GM12875 (cell line): Measurements from ENCODE around the gene TFPI.

Experiments
- H3K4me3 ChIP-seq: one replicate; pipeline ENCODE4 v1.5.1; 2011; ENCODE audit warnings: low read depth, low read length, control low read depth
- TF ChIP-seq, protein P1 (sequence below): IDR thresholded peaks from 2 replicates; pipeline ENCODE4 v1.5.1; 2011; ENCODE audit warnings: low read depth, mild to moderate bottlenecking, control low read depth, inconsistent platforms, low read length, moderate library complexity, borderline replicate concordance; ENCODE audit not compliant: insufficient read depth

The TFPI gene

GRCh38 chr2:187497858-187498463 is 56.3 kb downstream of the TFPI start:
- TF ChIP-seq, protein P1, sequence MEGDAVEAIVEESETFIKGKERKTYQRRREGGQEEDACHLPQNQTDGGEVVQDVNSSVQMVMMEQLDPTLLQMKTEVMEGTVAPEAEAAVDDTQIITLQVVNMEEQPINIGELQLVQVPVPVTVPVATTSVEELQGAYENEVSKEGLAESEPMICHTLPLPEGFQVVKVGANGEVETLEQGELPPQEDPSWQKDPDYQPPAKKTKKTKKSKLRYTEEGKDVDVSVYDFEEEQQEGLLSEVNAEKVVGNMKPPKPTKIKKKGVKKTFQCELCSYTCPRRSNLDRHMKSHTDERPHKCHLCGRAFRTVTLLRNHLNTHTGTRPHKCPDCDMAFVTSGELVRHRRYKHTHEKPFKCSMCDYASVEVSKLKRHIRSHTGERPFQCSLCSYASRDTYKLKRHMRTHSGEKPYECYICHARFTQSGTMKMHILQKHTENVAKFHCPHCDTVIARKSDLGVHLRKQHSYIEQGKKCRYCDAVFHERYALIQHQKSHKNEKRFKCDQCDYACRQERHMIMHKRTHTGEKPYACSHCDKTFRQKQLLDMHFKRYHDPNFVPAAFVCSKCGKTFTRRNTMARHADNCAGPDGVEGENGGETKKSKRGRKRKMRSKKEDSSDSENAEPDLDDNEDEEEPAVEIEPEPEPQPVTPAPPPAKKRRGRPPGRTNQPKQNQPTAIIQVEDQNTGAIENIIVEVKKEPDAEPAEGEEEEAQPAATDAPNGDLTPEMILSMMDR: no peak; the same call in 1 of the 2 replicates
- H3K4me3 ChIP-seq: no peak overlapping the region

DNA sequence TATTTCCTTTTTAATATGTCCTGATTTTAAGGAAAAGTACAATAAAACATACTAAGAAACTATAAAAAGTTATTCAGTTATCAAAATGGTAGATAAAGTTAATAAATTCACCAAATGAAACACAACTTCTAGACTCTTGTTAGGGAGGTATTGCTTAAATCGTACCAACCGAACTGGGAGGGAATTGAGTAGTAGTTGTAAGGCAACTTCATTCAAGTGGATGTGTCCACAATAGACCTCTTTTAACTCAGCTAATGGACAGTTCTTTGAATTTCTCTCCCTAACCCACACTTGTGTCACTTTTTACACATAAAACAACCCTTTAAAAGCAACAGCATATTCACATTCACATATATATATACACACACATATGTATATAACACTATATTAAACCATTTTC is 57.1 kb downstream of the TFPI start:
- TF ChIP-seq, protein P1: no peak
- H3K4me3 ChIP-seq: no peak overlapping the region

DNA sequence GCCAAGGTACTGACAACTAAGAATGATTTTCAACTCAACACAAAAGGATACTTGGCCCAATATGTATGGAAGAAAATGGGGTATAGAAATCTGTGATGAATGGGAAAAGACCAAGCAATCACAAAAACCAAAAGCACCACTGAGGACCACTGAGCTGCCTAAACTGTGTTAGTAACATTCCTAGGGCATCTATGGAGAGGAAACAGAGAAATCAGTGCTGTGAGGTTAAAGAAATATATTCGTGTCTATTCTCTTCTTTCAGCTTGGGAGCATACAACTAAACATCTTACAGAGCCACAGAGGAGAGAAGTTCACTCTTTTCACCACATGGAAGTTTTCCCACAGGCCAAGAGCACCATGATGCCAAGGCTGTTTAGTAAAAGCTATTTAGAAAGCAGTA is 58.9 kb downstream of the TFPI start:
- TF ChIP-seq, protein P1: no peak
- no peak overlapping the region for H3K4me3 ChIP-seq

DNA sequence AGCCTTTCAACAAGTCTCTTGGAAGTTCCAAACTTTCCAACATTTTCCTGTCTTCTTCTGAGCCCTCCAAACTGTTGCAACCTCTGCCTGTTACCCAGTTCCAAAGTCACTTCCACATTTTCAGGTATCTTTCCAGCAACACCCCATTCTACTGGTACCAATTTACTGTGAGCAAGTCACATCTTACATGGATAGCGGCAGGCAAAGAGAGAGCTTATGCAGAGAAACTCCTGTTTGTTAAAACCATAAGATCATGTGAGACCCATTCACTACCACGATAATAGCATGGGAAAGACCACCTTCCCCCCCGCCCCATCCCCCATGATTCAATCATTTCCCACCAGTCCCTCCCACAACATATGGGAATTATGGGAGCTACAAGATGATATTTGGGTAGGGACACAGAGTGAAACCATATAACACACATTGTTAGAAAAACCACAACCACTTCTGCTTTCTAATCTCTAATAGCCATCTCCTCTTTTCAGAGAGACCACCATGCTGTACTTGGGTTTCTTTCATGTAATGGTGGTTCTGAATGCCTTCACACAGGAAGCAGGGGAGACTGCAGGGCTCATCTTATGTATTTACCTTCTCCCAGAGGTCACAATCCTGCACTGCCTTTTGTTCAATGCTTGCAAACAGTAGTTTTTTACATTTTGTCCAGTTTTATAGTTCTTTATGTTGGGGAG is 60.2 kb downstream of the TFPI start:
- TF ChIP-seq, protein P1: no peak
- H3K4me3 ChIP-seq: no peak overlapping the region

- H3K4me3 ChIP-seq: no peak overlapping the region
- TF ChIP-seq, protein P1: no peak
These were observed 61.1 kb downstream of the TFPI start for GRCh38 chr2:187493180-187493579.

GRCh38 chr2:187486241-187486640 is 68.0 kb downstream of the TFPI start:
- TF ChIP-seq, protein P1: no peak

DNA sequence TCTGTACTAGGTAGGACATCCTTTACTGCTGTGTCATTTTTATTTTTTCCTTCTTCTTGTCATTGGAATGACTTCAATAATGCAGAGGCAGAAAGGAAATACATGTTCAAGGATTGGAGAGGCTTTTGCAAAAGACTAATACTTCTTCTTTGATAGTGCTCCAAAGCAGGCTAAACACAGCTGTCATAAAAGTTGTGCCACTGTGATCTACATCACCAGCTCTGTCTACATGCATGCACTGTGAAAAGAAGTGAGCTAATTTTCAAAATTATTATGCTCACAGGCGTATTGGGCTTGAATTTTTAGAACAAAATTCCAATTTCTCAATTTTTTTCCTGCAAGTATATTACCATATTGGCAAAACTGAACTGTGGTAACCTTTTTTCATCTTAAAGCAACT is 68.7 kb downstream of the TFPI start:
- H3K4me3 ChIP-seq: no peak overlapping the region
- TF ChIP-seq, protein P1: no peak

More at GRCh38 chr2:187486241-187486640, 68.0 kb downstream of the TFPI start:
- no peak overlapping the region for H3K4me3 ChIP-seq
